DOHH2 (cell line): Measurements from ENCODE around the gene KLRK1.

Source experiments
- CTCF ChIP-seq: fragments of 200-600 bp; sonication (generic); IDR thresholded peaks from one replicate; pipeline ENCODE4 v1.5.1; 2014; ENCODE audit warnings: antibody characterized with exemption, mild to moderate bottlenecking, low read depth, low read length; ENCODE audit not compliant: poor library complexity, severe bottlenecking
- EZH2phosphoT487 ChIP-seq: fragments of 200-600 bp; sonication (generic); IDR thresholded peaks from 2 replicates; pipeline ENCODE4 v1.6.1; 2017; ENCODE audit warnings: borderline replicate concordance, mild to moderate bottlenecking, antibody characterized with exemption, low read length, moderate library complexity, mixed read lengths

- TF ChIP-seq CTCF (peak; percentile 48), EZH2phosphoT487 (no peak)
Observed at GRCh38 chr12:10331642-10332239, 58.1 kb downstream of the KLRK1 start.
